HG03025 (cell line): ENCODE measurements around the gene RHEB.
"Not testable (repeated sequence)": the region's sequence is repeated elsewhere in the genome, so short reads cannot be mapped to it uniquely, and the experiment has no call there.

ENCODE experiments used
- ATAC-seq: cut with Tn5 transposase; IDR thresholded peaks from one replicate; pipeline ENCODE4 v1.9.1; 2021; ENCODE audit warnings: mild to moderate bottlenecking, moderate library complexity; ENCODE audit not compliant: unreplicated experiment, low FRiP score

RHEB gene

GRCh38 chr7:151536178-151536577 lies 16.5 kb upstream of the RHEB start:
- ATAC-seq = not testable (repeated sequence)

GRCh38 chr7:151529842-151530241 lies 10.1 kb upstream of the RHEB start:
- no peak for ATAC-seq

- ATAC-seq = no peak
These were observed 5.2 kb upstream of the RHEB start for GRCh38 chr7:151524845-151525244.

- no peak for ATAC-seq
These were observed 4.6 kb upstream of the RHEB start for GRCh38 chr7:151524331-151524730.

GRCh38 chr7:151520419-151521261 lies 945 bp upstream of the RHEB start:
- no peak for ATAC-seq

GRCh38 chr7:151518947-151519764 lies 539 bp downstream of the RHEB start:
- ATAC-seq = peak; percentile 56

- no peak for ATAC-seq
These were observed 1.4 kb downstream of the RHEB start for GRCh38 chr7:151518105-151518946.

- ATAC-seq = no peak
These were observed 2.0 kb downstream of the RHEB start for GRCh38 chr7:151517601-151518104.

GRCh38 chr7:151515276-151515565 lies 4.5 kb downstream of the RHEB start:
- no peak for ATAC-seq

- ATAC-seq = no peak
These were observed 5.0 kb downstream of the RHEB start for GRCh38 chr7:151514461-151515275.

GRCh38 chr7:151513133-151513532 lies 6.6 kb downstream of the RHEB start:
- ATAC-seq = no peak

- ATAC-seq = no peak
These were observed 7.3 kb downstream of the RHEB start for GRCh38 chr7:151512353-151512752.

- ATAC-seq = no peak
These were observed 7.7 kb downstream of the RHEB start for GRCh38 chr7:151511946-151512345.

GRCh38 chr7:151511270-151511669 lies 8.4 kb downstream of the RHEB start:
- no peak for ATAC-seq

- no peak for ATAC-seq
These were observed 9.9 kb downstream of the RHEB start for GRCh38 chr7:151509670-151510333.

GRCh38 chr7:151508991-151509390 lies 10.7 kb downstream of the RHEB start:
- no peak for ATAC-seq

GRCh38 chr7:151507806-151508205 lies 11.9 kb downstream of the RHEB start:
- ATAC-seq = no peak

GRCh38 chr7:151506901-151507382 lies 12.8 kb downstream of the RHEB start:
- no peak for ATAC-seq

GRCh38 chr7:151505836-151506468 lies 13.7 kb downstream of the RHEB start:
- ATAC-seq = no peak
